IPS-NIHi7 (cell line): Measurements from ENCODE around the gene STXBP6.
A peak's percentile ranks its signal among the peaks of the same experiment; 100 is the strongest.

Experiments
- DNase-seq: peaks from one replicate; pipeline ENCODE4 v3.0.0; 2012; ENCODE audit warnings: mixed read lengths; ENCODE audit errors: extremely low spot score

The STXBP6 gene

DNA sequence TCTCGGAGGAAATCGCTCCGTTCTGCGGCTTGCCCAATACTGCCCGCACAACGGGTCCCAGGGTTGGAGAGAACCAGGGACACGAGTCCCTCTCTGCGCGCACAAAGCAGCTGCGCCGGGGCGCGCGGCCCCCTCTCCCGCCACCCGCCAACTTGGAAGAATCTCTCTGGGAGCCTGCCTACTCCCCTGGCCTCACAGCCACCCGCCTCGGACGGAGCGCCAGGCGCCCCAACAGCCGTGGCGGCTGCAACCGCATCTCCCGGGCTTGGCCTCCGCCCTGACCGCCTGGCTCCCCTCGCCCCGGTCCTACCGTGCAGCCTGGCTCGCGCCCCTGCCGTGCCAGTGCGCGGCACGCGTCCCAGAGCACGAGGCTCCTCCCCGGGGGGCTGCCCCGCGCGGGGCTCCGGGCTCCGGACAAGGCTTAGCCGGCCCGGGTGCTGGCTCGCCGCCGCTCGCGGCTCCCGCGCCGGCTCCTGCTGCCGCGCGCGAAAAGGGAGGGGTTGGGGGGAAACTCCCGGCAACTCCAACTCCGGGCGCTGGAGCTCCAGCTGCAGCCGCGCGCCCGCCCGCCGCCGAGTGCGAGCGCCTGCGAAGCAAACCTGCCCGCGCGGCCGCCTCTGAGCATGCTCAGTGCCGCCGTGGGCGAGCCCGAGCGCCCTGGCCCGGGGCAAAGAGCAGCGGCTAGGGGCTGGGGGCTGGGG is at the start of gene STXBP6:
Gene STXBP6, minus strand, starts transcription at position 580 of the 701 bp plus-strand sequence. CDS start 75,329 bp downstream, outside the sequence.
- peak; percentile 74 for DNase-seq

DNA sequence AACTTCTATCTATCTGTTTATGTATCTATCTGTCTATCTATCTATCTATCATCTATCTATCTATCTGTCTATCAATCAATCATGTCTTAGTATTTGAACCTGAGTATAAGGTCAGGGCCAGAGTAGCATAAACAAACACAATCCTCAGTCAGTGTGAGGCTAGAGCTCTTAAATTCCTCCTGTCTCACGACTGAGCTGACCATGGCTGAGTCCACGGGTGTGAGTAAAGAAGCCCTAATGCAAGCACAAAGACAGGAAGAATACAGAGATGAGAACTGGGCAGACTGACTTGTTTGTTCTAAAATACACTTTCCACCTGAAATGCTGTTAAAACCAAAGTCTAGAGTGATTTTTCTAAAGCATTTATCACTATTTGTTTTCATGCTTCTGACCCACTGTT is 47.2 kb upstream of the STXBP6 start:
- no peak for DNase-seq

DNA sequence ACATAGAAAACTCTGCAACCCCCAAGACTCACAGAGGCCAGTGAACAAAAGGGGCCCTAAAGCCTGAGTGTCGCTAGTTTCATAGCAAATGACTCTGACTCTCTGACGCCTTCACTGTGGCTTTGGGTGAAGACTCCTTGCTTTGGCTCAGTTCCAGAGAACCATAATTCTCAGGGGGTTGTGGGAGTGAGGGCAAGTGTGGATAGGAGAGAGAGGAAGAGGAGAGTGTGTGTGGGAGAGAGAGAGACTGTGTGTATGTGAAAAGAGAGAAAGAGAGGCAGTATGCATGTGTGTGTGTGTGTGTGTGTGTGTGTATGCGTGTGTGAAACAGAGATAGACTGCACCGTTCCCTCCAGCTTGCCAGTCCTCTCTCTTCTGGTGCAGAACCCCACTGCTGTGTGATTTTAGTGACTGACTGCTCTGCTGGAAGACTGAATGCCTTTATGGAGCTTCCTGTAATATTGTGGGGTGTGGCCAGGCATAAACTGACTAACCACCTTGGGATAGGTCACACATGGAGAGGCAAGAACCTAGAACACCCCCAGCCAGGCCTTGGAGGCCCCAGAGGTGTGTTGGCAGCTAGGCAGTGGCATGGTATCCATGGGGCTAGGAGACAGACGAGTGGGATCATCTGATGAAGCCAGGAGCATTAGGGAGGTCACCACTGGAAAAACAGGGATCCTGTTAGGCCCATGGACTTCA is 45.9 kb upstream of the STXBP6 start:
- no peak for DNase-seq

DNA sequence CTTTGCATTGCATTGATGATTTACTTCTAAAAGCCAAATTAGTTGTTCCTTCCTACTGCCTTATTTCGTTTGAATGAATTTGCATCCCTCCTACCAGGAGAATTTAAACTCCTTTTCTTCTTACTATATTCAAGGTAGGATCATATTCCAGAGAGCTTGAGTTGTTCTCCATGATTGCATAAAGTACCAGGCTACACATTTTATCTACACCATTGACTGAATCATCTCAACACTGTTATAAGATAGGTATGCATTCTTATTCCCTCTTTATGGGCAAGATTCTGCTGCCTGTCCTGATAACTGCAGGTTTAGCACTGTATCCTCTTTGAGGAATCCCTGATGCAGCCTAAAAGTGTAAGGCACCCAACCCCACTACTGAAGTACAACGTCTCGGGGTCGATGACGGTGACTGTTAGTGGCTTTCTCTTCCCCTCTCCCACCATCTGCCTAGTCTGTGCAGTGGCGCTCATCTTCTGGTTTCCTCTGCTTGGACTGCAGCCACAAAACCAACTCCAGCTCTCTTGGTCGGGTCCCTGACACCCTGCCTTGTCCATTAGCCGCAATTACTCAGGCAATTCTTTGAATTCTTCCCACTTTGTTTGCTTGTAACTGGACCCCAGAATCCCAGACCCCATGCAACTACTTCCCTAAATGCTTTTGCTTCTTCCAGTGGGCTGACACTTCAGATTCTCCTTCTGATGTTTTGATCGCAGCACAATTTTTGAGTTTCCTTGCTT is 44.4 kb upstream of the STXBP6 start:
- no peak for DNase-seq

DNA sequence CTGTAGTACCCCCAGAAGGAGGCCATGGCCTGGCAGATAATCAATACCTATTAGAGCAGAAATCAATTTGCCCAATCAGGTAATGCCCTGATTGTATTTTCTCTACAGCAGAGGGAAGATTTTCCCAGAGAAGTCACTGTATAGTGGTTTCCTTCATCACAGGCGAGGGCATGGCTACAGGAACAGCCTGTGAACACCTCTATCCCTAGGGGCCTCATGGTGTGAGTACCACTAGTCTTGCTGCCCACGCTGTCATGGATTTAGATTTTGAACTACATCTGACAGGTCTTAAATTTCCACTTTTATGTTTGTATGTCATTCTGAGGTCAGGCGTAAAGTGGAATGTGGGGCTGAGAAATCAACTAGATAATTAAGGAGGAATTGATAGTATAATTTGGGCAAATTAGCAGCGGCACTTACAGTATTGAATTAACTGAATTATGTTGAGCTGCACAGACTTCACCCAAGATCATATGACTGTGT is 42.4 kb upstream of the STXBP6 start:
- no peak for DNase-seq

DNA sequence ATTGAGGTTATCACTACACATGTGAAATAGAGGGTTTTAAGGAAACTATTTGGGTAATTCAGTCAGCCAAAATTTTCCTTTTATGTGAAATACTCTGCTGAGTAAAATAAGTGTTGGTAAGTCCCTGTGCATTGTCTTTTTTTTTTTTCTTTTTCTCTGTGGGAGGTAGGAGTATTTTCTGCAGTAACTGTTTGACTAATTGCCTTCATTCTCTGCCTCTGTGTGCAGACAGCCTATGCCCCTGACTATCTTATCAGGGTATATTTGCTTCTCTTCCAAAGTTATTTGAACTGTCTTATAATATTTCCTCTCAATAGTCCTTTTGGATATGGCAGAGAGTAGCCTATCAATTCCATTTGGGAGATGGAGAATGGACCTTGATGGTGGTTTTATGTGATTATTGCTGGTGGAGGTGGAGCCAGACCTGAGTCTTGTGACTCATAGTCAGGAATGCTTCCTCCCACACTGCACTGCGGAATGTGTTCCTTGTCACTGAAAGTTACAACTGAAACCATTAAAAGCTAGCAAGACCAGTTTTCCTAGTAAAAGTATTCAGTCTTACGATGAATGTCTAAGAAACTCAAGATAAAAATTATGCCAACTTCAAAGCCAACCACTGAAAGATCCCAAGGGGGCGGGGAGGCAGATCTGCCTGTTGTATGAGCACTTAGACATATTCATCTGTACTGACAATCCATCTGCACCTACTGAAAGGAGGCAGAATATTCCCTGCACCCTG is 40.9 kb upstream of the STXBP6 start:
- DNase-seq = peak; percentile 46

DNA sequence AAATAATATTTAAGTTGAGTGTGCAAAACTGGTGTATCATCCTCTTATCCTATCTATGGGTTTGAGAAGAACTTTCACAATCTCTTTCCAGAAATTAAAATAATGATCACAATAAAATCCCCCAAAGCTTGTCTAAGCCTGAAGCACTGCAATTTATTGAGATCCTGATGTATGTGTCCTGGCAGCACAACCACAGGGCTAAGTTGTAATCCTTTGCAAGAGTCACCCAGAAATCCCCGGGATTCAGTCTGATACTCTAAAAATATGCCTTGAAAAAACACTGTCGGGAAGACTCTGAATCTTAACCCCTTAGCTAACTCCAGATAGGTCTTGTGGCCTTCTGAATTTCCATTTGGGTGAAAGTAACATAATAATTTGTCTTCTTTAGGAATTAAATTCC is 40.3 kb upstream of the STXBP6 start:
- DNase-seq = no peak

DNA sequence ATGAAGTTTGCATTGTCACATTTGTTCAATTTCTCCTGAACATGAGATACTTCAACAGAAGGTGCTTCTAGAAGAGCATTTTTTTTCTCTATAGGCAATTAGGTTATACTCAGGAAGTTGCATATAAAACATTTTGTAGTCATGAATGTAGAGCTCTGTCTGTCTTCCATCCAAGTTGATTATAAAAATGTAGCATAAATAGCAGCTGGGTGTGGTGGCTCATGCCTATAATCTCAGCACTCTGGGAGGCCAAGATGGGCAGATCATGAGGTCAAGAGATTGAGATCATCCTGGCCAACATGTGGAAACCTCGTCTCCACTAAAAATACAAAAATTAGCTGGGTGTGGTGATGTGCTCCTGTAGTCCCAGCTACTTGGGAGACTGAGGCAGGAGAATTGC is 39.5 kb upstream of the STXBP6 start:
- no peak for DNase-seq

DNA sequence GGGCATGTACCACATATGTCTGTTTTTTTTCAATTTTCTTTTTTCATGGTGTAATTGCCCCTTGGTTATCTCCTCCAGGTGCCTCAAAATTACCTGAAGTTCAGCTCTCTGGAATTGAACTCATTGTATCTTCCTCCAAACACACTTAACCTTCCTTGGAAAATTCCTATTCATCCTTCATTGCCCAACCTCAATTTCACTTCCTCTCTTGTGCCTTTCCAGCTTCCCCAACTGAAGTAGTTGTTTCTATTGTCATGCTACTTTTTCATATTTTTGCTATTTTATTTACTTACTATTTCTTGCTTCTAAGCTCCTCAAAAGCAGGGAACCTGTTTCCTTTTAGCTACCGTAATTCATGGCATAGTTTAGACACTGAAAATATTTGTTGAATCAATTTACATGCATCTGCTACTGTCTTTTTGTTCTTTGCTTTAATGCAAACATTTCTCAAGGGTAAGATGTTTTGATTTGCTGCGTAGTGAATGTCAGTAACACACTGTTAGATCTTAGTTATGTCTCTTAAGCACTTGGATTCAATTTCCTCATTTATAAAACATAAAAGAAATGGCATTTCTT is 37.0 kb upstream of the STXBP6 start:
- no peak for DNase-seq

DNA sequence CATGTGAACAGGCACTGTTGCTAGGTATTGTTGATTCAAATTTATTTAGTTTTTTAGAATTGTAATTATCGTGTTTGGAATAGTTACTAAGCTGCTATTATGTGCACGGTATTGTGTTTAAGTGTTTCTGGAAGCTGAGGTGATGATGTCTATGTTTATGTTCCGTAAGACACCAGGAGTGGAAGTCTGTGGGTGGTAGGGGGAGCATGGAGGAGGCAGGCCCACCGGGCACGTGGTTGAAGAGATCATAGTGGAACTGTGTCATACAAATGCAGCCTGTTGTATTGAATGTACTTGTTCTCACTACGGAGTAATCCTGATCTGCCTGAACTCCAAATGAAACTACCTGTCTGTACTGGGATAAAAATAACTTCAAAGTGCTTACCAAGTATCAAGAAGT is 36.1 kb upstream of the STXBP6 start:
- no peak for DNase-seq

DNA sequence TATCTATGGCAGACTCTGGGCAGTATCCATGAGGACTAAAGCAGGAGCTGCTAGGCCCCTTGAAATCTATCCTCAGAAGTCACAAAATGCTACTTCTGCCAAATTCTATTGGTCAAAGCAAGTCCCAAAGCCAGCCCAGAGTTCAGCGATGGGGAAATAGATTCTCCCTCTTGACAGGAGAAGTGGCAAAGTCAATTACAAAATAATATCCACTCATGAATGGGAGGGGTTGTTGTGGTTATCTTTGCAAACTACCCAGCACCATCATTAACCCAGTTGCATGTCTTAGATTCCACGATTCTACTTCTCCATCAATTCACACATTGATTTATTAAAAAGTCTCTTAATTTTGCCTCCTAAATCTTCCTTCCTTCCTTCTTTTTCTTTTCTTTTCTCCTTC is 30.7 kb upstream of the STXBP6 start:
- DNase-seq = no peak

DNA sequence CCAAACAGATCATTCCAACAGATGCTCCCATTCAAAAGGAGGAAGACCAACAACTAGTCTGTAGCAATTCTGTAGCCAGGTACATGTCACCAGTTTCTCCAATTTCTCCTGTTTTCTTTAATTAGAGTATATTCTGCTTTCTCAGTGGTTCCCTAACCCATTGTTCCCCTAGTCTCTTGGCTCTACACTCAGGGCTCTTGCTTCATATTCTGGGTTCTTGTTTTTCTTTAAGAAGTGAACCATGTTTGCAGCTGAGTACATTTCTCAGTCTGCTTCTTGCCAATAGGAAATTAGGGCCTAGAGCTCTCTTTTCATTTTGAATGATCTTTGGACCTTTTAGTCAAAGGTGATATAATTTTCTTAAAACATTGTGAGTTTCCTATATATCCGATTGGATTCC is 29.4 kb upstream of the STXBP6 start:
- no peak for DNase-seq

DNA sequence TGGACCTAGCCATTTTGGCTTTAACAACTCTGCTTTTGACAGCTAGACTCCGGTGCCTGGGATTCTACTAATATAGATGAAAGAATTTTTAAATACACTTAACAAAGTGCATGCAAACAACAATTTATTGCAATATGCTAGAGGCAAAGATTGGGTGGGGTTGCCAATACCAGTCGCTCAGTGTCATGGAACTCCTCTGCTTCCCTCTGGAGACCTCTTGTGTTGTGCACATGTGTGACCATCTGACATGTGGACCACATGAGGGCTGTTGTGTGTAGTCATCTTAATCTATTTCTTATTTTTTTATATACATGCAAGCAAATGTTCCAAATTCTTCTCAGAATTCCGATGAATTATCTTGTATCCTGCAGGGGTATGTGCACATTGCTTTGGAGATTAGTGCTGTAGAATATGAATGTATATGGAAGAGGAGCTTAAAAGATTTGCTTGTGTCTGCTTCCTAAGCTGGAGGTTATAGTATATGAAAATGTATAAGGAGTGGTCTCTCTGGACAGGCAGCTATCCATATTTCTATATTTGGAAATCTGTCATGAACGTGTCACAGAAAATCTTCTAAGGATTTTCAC is 24.2 kb upstream of the STXBP6 start:
- DNase-seq = no peak

DNA sequence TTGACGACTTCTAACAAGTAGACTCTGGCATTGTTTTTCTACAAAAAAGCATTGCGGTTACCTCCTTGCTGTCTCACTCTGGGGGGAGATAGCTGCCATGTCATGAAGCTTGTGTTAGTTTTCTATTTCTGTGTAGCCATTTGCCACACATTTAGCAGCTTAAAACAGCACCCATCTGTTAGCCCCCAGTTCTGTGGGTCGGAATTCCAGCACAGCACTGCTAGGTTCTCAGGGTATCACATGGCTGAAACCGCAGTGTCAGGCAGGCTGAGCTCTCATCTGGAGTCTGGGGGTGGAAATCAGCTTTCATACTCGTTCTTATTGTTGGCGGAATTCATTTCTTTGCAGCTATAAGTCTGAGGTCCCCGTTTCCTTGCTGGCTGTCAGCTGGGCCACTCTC is 19.9 kb upstream of the STXBP6 start:
- no peak for DNase-seq

DNA sequence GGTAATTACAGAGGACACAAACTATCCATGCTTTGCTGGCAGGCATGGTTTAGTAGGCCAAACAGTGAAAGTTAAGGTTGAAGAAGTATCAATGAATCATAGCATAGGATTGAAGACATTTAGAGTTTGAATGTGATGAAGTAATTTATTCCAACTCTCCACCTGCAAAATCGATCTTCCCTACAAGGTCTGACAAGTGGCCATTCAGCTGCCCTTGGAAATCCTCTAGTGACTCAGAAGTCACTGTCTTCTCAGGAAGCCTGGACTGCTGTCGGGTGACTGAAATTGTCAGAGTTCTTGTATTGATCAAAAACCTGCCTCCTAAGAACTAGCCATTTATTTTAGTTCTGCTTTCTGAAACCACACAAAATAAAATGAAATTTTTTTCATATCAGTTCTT is 17.7 kb upstream of the STXBP6 start:
- DNase-seq = no peak

DNA sequence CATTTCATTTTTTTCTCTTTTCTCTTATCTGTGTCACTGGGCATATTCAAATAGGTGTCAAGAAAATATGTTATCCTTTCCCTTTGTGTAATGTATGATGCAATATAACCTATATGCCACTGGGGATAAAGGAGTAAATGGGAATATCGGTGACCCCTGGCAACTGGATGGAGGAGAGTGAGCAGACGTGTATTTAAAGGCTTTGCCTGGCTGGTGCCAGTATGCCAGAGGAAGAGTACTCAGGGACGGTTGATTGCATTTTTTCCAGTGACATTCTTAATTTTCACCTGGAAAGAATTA is 12.0 kb upstream of the STXBP6 start:
- DNase-seq = no peak

DNA sequence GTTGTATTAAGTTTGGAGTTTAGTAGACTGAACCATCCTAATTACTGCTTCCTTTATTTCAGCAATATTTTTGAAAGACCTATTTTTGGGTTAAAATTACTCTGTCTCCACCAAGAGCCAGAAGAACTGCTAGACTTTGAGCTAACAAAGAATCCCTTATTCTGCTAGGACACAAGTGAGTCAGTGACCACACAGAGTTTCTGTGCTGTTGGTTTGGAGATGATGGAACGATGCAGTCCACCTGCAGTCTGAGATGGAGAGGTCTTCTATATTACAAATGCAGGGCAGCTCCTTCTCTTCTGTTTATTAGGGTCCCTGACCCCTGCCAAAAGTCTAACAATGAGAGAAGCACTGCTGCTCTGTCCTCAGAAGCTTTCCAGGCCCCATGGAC is 6.7 kb upstream of the STXBP6 start:
- no peak for DNase-seq

DNA sequence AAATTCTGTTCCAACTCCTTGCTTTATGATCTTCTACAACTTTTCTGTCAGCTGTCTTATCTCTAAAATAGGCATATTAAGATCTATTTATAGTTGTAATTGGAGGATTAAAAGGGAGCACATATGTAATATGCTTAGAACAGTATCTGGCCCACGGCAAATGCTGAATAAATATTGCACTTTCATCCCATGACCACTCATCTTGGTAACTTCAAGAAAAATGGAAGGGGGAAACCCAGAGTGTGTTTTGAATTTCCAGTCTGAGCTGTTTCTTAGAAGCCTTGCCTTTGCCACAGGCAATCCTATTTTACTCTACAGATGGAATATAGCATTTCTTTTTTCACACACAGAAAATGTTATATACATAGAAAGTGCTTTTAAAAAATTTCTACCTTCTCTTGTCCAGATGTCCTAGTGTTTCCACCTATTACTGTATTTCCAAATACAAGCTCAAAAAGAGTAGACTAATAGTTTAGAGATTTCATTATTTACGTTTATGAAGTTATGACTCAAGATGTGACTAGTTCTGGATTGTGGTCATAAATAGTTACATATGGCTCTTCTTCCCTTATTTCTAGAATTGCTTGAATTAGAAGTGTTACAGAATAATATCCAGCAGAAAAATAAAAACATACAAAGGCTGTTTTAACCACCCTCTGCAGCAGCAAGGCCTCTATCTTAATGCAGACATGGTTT is 6.2 kb upstream of the STXBP6 start:
- DNase-seq = no peak

DNA sequence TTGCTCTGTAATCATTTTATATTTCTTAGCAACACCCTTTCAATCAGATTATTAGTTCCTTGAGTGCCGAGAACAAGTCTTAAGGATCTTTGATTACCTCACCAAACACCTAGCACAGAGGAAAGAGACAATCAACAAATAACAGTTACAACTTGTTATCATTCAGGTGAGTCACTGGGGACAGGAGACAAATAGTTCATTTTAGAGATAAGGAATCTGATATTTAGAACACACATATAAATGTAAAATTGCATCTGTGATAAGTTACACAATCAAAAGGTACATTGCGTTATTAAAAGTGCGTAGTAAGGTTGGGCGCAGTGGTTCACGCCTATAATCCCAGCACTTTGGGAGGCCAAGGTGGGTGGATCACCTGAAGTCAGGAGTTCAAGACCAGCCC is 5.1 kb upstream of the STXBP6 start:
- DNase-seq = no peak

DNA sequence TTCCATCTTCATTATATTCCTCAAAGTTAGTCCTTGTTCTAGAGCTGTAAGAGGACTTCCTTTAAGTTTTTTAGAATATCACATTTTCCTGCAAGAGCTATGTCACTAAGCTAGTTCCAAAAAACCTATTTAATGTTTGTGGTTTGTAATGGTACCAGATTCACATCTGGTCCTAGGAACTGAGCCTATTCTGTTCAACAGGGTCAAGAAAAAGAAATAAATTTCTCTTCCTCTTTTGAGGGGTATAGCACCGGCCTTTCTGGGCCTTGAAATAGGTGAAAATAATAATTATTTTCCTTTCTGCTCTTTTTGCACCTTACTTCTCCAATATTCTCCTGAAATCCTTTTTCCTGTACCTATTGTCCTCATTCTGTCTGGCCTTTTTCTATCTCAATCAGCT is 3.6 kb upstream of the STXBP6 start:
- no peak for DNase-seq

DNA sequence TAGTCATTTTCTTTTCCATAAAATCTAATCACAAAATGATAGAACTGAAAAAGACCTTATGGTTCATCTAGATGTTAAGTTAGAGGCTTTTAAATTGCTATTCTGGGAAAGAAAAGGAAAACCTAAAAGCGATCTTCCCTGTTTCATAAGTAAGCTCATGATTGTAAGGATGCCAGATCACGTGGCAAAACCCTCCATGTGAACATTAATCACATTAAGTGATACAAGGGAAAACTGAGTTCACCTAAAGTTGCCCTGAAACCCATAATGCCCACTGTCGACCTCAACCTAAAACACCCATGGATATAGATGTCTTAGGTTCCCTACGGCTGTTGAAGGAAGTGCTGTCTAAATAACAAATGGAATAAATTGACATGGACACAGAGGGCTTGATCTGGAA is 3.0 kb upstream of the STXBP6 start:
- no peak for DNase-seq
